ENCODE measurements around the gene CA7.
"Not testable (repeated sequence)": the region's sequence is repeated elsewhere in the genome, so short reads cannot be mapped to it uniquely, and the experiment has no call there.

The CA7 gene

GRCh38 chr16:66846831-66847230, 2.6 kb downstream of the CA7 start:
- DNase-seq = no peak

- no peak for DNase-seq
Measured at GRCh38 chr16:66847533-66848067, 3.4 kb downstream of the CA7 start.

- no peak for DNase-seq
Measured at GRCh38 chr16:66848172-66848571, 4.0 kb downstream of the CA7 start.

GRCh38 chr16:66849021-66849420, 4.8 kb downstream of the CA7 start:
- no peak for DNase-seq

GRCh38 chr16:66849549-66849948, 5.3 kb downstream of the CA7 start:
- no peak for DNase-seq

GRCh38 chr16:66850115-66850815, 6.1 kb downstream of the CA7 start:
- DNase-seq = peak in 1 of 2 donors; percentile 27

GRCh38 chr16:66851166-66851964, 7.2 kb downstream of the CA7 start:
- no peak for DNase-seq

- peak; percentile 24 to 39 for DNase-seq
Measured at GRCh38 chr16:66853261-66854139, 9.3 kb downstream of the CA7 start.

- no peak for DNase-seq
Measured at GRCh38 chr16:66856184-66856730, 12.0 kb downstream of the CA7 start.

- no peak for DNase-seq
Measured at GRCh38 chr16:66856801-66857200, 12.6 kb downstream of the CA7 start.

- DNase-seq = no peak
Measured at GRCh38 chr16:66857437-66857836, 13.2 kb downstream of the CA7 start.

GRCh38 chr16:66858740-66859396, 14.7 kb downstream of the CA7 start:
- DNase-seq = no peak

- no peak for DNase-seq
Measured at GRCh38 chr16:66859397-66860068, 15.3 kb downstream of the CA7 start.

- no peak for DNase-seq
Measured at GRCh38 chr16:66862023-66862520, 17.9 kb downstream of the CA7 start.

GRCh38 chr16:66863707-66864106, 19.5 kb downstream of the CA7 start:
- no peak for DNase-seq

GRCh38 chr16:66869424-66869823, 25.2 kb downstream of the CA7 start:
- no peak for DNase-seq

GRCh38 chr16:66871363-66871762, 27.1 kb downstream of the CA7 start:
- DNase-seq = not testable (repeated sequence)

GRCh38 chr16:66871840-66872239, 27.6 kb downstream of the CA7 start:
- DNase-seq = no peak

- no peak for DNase-seq
Measured at GRCh38 chr16:66872559-66872942, 28.3 kb downstream of the CA7 start.

GRCh38 chr16:66872943-66873684, 28.9 kb downstream of the CA7 start:
- peak; percentile 100 for DNase-seq

GRCh38 chr16:66873685-66874055, 29.5 kb downstream of the CA7 start:
- no peak for DNase-seq
